ENCODE data around the gene CLEC16A. TPM values are rescaled to one million over a fixed set of nuclear protein-coding genes. Genes with fewer than 3 reads are reported as not detected.
"Not testable (repeated sequence)": the region's sequence is repeated elsewhere in the genome, so short reads cannot be mapped to it uniquely, and the experiment has no call there.

The CLEC16A gene
- total RNA-seq, 2 donors from 2014 or later = 31.1 to 32.0 TPM

DNA sequence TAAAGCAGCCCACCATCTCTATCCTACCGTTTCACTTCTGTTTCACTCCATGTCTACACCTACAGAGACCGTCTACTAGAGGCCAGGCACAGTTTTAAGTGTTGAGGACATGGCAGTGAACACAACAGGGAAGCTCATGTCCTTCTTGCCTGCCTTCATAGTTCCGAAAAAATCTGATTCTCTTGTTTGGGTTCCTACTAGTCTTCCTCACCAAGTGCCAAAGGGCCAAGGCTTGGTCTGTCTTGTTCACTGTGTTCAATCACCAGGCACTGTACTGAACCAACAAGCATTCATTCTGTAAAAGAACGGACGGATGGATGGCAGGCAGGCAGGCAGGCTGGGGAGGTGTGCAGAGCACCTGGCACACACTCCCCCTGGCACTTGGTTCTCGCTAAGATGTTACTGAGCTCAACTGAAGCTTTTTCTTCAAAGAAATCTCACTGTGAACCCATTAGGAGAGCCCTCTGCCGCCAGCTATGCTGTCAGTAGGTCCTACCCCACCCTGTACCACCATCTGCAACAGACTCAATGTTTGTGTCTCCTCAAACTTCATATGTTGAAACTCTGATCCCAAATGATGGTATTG, 4.6 kb upstream of the CLEC16A start:
- H3K36me3 Mint-ChIP-seq (ENCODE audit: low read depth) = peaks cover 4% of the 10 kb centered on the region
- DNase-seq (no peak), ATAC-seq (no peak)
- H3K27me3 Mint-ChIP-seq = no peaks in the 10 kb centered on the region
- H3K9me3 ChIP-seq (ENCODE audit: control insufficient read depth, low read length, poor library complexity, severe bottlenecking) = no peaks in the 10 kb centered on the region
- H3K27ac Mint-ChIP-seq = peak overlapping the region; percentile 87
- H3K4me3 Mint-ChIP-seq = peak overlapping the region; percentile 92
- peaks cover 65% of the 10 kb centered on the region for H3K4me1 Mint-ChIP-seq

DNA sequence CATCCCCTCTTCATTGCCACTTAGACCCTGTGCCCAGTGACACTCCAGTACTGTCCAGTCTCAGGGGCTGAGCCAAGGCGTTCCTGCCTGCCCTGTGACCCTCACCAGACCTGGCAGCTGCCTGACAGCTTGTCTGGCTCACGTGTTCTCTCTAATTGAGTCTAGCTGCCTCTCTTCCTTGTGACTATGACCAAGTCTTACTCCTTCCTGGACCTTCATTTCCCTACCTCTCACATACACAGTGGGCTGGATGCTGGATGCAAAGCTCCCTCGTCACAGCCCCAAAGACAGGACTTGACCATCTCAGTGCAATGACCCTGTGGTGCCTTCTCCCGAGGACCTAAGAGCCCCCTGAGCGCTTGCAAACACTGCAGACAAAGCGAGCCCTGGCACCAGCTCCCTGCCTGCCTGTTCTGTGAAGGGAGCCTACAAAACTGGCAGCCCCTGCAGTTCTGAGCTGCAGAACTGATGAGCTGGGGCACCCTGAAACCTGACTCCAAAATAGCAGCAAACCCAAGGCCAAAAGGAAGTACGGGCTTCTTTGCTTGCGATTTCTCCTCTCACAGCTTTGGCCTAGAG, 3.8 kb upstream of the CLEC16A start:
- DNase-seq (no peak), ATAC-seq (no peak)
- H3K27me3 Mint-ChIP-seq = no peaks in the 10 kb centered on the region
- peaks cover 66% of the 10 kb centered on the region for H3K4me1 Mint-ChIP-seq
- H3K27ac Mint-ChIP-seq = peak overlapping the region; percentile 84
- H3K36me3 Mint-ChIP-seq (ENCODE audit: low read depth) = peaks cover 4% of the 10 kb centered on the region
- peak overlapping the region; percentile 92 for H3K4me3 Mint-ChIP-seq
- H3K9me3 ChIP-seq (ENCODE audit: control insufficient read depth, low read length, poor library complexity, severe bottlenecking) = no peaks in the 10 kb centered on the region

DNA sequence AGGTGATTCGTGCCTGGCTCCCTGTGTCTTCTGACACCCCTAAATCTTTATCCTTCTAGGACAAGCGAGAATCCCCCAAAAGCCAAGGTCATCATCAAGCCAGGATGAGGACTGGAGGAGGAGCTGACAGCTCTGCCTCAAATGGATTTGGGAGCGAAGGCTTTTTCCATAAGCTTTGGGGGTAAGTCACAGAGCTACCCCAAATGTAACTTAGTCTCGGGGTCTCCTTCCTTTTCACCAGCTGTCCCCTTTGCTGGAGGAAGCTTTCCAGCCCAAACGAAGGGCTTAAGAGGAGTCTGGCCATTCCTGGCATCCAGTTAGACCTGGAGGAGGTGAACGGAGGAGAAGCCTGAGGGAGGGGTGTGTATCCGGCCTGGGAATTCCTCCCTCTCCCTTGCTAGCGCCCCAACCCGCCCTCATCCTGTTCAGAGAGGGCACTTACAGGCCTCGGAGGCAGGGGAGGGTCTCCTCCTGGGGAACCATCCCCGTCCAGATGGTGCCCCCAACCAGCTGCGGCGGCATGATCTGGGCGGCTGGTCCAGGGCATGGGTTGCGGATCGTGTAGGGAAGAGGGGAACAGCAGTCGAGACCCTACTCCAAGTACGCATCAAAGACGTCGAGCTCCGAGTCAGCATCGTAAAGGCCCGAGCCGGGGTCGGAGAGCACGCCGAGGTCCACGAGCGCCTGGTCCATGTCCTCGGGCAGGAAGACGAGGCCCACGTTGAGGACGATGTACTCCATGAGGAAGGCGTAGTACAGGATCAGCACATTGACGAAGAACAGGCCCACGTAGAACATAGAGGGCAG, 3.0 kb upstream of the CLEC16A start:
- Mint-ChIP-seq H3K4me1 (peaks cover 69% of the 10 kb centered on the region), H3K4me3 (peak overlapping the region; percentile 92), H3K36me3 (ENCODE audit: low read depth) (peaks cover 4% of the 10 kb centered on the region), H3K27me3 (no peaks in the 10 kb centered on the region), H3K27ac (peak overlapping the region; percentile 84)
- no peaks in the 10 kb centered on the region for H3K9me3 ChIP-seq (ENCODE audit: control insufficient read depth, low read length, poor library complexity, severe bottlenecking)
- DNase-seq = no peak
- no peak for ATAC-seq

DNA sequence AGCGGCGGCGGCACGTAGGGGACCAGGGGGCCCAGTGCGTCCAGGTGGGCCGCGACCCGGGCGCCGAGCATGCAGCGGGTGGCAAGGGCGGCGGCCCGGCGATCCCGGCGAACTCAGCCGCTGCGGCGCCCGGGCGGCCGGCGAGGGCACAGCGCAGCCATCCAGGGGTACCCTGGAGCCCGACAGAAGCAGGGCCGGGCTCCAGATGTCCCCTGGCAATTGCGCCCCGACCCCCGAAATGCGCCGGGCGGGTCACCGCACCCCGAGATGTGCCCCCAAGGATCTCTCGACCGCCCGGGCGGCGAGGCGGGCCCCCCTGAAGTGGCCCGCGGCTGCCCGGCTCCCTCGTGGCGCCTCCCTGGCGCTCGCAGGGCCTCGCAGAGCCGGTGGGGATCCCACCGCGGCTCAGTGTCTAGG, 2.4 kb upstream of the CLEC16A start:
- peaks cover 68% of the 10 kb centered on the region for H3K4me1 Mint-ChIP-seq
- not testable (repeated sequence) for H3K27me3 Mint-ChIP-seq, DNase-seq

DNA sequence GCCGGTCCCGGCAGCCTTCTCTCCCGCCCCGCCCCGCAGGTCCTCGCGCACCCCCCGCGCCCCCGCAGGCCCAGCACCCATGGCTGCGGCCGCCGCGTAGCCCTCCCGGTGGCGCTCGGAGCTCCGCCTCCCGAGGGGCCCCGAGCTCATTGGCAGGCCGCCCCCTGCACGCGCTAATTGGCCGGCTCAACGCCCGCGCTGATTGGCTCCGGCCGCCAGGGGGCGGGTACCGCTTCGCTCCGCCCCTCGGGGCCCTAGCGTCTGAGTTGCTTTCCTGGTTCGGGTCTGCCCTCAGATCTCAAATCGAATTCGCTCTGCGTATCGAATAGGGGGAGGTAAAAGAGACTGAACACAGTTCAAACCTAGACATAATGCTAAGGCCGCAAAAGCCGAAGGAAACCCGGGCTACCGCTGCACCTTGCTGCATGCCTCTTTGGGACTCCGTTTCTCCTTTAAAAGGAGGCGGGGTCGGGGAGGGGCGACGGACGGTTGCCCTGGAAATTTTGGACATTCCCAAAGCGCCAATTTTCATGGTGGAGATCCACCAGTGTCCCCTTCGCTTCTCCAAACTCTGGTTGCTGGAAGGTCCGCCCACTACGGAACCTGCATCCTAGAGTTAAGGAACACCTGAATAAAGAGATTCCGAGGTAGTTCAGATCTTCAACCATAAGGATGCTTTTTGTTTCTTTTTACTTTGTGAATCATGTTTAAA, 1.9 kb upstream of the CLEC16A start, which contains the start of gene DEXI:
DEXI (minus strand) TSS at position 117 of the 712 bp plus-strand sequence. CDS start 463 bp downstream, outside the sequence.
- H3K36me3 Mint-ChIP-seq (ENCODE audit: low read depth) = peaks cover 4% of the 10 kb centered on the region
- H3K4me1 Mint-ChIP-seq = peaks cover 65% of the 10 kb centered on the region
- H3K4me3 Mint-ChIP-seq = peak within 1 kb of the TSS; percentile 92
- no peaks in the 10 kb centered on the region for H3K27me3 Mint-ChIP-seq
- peak within 1 kb of the TSS; percentile 84 for H3K27ac Mint-ChIP-seq
- H3K9me3 ChIP-seq (ENCODE audit: control insufficient read depth, low read length, poor library complexity, severe bottlenecking) = no peaks in the 10 kb centered on the region
- DNase-seq (peak; percentile 95 to 96 (median 95)), ATAC-seq (peak; percentile 82)

More for the DNA sequence above, 2.4 kb upstream of the CLEC16A start:
- H3K9me3 ChIP-seq (ENCODE audit: control insufficient read depth, low read length, poor library complexity, severe bottlenecking); H3K27ac Mint-ChIP-seq; H3K36me3 Mint-ChIP-seq (ENCODE audit: low read depth): not testable (repeated sequence)
- peak overlapping the region; percentile 92 for H3K4me3 Mint-ChIP-seq
- ATAC-seq = peak; percentile 1

DNA sequence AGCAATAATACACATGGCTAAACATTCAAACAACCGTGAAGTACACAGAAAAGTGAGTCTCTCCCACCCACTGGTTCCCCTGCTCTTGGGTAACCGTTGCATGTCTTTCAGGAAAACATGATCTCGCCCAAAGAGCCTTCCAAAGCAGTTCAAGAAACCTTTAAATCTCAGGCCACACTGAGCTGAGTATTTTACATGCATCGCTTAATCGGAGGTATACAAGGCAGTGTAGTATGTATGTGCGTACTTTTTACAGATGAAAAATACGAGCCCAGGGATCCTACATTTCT, 1.4 kb upstream of the CLEC16A start:
- Mint-ChIP-seq H3K4me3 (peak overlapping the region; percentile 86), H3K36me3 (ENCODE audit: low read depth) (peaks cover 4% of the 10 kb centered on the region), H3K27ac (no peak overlapping the region), H3K4me1 (peaks cover 60% of the 10 kb centered on the region), H3K27me3 (no peaks in the 10 kb centered on the region)
- H3K9me3 ChIP-seq (ENCODE audit: control insufficient read depth, low read length, poor library complexity, severe bottlenecking) = no peaks in the 10 kb centered on the region
- ATAC-seq (no peak), DNase-seq (no peak)

DNA sequence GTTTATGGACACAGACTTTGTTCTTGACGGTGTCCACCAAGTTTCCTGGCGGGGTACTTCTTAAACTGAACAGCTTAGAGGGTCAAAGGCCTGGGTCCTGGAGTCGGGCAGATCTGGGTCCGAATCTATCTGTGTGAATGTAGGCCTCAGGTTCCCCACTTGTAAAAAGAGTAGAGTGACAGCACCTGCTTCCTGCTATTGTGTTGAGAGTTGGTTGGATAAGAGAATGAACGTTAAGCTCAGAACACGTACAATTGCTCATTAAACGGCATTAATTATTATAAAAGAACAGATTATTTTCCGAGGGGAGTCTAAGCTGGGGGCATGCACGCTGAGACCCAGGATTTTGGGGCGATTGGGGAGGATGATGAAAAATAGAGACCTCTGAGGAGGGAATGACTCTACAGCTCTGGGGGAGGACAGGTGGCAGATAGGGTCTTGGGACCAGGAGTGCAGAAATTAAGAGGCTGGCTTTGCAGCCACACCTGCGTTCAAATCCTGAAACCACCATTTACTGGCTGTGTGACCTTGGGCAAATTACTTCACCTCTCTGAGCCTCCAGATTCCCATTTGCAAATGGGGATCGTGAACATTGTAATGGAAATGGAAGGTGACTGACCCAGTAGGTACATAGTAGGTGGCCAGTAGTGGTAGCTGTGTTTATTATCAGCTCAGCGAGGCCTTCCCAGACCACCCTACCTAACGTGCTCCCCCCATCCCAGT, 862 bp downstream of the CLEC16A start:
- Mint-ChIP-seq H3K27ac (peak overlapping the region; percentile 86), H3K36me3 (ENCODE audit: low read depth) (no peaks in the 10 kb centered on the region), H3K4me1 (peaks cover 50% of the 10 kb centered on the region), H3K4me3 (peak overlapping the region; percentile 89), H3K27me3 (no peaks in the 10 kb centered on the region)
- DNase-seq (no peak), ATAC-seq (no peak)
- no peaks in the 10 kb centered on the region for H3K9me3 ChIP-seq (ENCODE audit: control insufficient read depth, low read length, poor library complexity, severe bottlenecking)

DNA sequence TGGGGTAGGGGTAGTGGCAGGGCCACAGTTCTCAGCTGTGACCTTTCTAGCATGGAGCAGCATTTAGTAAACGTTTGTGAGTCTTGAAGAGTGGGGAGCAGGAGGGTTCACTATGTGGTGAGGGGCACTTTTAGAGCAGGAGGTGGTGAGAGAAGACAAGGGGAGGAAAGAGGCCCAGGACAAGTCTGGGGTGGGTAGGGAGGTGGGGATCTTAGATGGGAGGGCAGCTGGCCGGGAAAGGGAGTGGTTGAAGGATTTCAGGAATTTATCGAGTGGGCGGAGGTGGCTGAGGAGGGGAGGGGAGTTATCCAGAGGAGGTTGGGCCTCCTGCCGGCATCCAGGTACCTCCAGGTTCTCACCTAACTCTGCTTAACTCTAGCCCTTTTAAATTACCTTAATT, 1.9 kb downstream of the CLEC16A start:
- ATAC-seq = no peak
- no peaks in the 10 kb centered on the region for H3K36me3 Mint-ChIP-seq (ENCODE audit: low read depth)
- H3K27ac Mint-ChIP-seq = peak overlapping the region; percentile 86
- H3K27me3 Mint-ChIP-seq = no peaks in the 10 kb centered on the region
- H3K4me3 Mint-ChIP-seq = peak overlapping the region; percentile 89
- H3K4me1 Mint-ChIP-seq = peaks cover 42% of the 10 kb centered on the region
- DNase-seq = no peak
- H3K9me3 ChIP-seq (ENCODE audit: control insufficient read depth, low read length, poor library complexity, severe bottlenecking) = no peaks in the 10 kb centered on the region

DNA sequence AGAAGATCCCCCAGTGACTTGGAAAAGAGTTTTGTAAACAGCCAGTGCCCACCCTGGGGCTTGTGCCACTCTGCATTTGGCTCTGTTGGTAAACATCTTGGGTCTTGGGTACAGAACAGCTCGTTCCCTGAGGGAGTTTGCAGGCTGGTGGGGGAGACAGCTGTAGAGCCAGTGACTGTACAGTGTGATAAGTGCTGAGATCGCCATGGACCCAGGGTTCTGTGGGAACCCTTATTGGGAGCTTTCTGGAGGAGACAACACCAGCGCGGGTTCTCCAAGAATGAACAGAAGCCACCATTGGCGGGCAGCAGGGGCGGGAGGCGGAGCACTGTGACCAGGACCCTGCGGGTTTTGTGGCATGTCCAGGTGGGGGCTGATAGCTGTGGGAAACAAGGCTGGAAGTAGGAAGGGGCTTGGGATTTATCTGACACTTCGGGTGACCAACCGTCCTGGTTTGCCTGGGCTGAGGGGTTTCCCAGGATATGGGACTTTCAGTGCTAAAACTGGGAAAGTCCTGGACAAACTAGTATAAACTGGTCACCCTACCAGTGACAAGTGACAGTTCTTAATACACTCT, 2.9 kb downstream of the CLEC16A start:
- Mint-ChIP-seq H3K36me3 (ENCODE audit: low read depth) (no peaks in the 10 kb centered on the region), H3K4me3 (no peak overlapping the region), H3K27ac (peak overlapping the region; percentile 86), H3K4me1 (peaks cover 39% of the 10 kb centered on the region), H3K27me3 (no peaks in the 10 kb centered on the region)
- no peaks in the 10 kb centered on the region for H3K9me3 ChIP-seq (ENCODE audit: control insufficient read depth, low read length, poor library complexity, severe bottlenecking)
- ATAC-seq (no peak), DNase-seq (no peak)

DNA sequence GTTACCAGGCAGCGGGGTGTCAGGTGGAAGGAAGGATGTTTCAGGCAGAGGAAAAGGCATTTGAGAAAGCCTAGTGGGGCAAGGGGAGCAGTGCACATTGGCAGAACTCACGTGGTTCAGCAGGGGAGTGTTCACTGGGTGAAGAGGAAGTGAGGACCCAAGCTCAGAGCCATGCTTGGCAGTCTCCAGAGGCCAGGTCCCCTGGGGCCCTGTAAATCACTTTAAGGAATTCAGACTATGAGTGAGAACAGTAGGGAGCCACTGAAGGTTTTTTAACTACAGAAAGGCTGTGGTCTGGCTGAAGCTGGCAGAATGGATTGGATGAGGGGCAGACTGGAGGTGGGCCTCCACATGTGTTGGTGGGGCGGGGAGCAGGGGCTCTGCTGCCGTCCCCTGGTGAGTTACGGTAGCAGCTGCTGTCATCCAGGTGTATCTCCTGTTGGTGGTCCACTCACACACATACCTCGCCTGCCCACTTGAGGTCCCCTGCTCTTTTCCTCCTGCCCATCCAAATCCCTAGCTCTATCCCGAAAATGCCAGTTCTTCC, 5.1 kb downstream of the CLEC16A start:
- Mint-ChIP-seq H3K27ac (peak overlapping the region; percentile 78), H3K4me3 (no peak overlapping the region), H3K27me3 (no peaks in the 10 kb centered on the region), H3K36me3 (ENCODE audit: low read depth) (no peaks in the 10 kb centered on the region), H3K4me1 (peaks cover 35% of the 10 kb centered on the region)
- ATAC-seq (peak; percentile 78), DNase-seq (peak in 1 of 3 donors; percentile 36)
- H3K9me3 ChIP-seq (ENCODE audit: control insufficient read depth, low read length, poor library complexity, severe bottlenecking) = no peaks in the 10 kb centered on the region

DNA sequence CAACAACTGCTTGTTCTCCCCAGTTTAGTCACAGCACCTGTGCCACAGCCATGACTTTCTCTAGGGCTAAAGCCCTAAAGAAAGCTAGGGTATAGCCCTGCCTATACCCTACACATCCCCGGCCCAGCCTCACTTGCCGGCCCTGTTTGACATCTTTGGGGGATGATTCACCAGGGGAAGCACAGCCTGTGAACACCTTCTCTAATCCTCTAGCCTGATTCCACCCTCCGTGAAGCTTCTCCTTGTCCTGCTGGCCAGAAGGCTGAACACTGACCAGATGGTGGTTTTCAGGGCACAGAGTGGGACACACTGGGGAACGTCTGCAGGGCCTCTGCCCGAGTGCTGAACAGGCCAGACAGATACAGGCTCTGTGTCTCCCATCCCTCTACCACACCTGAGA, 6.0 kb downstream of the CLEC16A start:
- ATAC-seq (no peak), DNase-seq (no peak)
- Mint-ChIP-seq H3K4me3 (no peak overlapping the region), H3K27ac (no peak overlapping the region), H3K4me1 (peaks cover 37% of the 10 kb centered on the region), H3K27me3 (no peaks in the 10 kb centered on the region), H3K36me3 (ENCODE audit: low read depth) (no peaks in the 10 kb centered on the region)
- no peaks in the 10 kb centered on the region for H3K9me3 ChIP-seq (ENCODE audit: control insufficient read depth, low read length, poor library complexity, severe bottlenecking)

DNA sequence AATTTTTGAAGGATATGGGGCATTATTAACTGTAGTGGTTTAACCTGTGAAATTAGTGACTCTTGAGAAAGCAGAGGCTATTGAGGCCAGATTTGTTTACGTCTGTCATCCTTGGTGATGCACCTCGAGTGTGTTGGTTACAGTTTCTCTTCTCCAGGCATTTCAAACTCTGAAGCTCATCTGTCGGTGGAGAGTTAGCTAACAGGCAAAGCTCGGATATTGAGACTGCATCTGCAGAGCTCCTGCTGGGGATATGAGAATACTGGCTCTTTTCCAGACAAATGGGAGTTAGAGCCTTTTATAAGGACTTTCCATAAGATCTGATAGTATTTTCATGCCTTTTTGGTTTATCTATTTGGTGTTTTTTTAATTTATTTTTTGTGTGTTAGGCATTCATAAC, 6.7 kb downstream of the CLEC16A start:
- no peak overlapping the region for H3K4me3 Mint-ChIP-seq
- ATAC-seq (no peak), DNase-seq (no peak)
- no peak overlapping the region for H3K27ac Mint-ChIP-seq
- no peaks in the 10 kb centered on the region for H3K36me3 Mint-ChIP-seq (ENCODE audit: low read depth)
- H3K9me3 ChIP-seq (ENCODE audit: control insufficient read depth, low read length, poor library complexity, severe bottlenecking) = no peaks in the 10 kb centered on the region
- H3K4me1 Mint-ChIP-seq = peaks cover 32% of the 10 kb centered on the region
- no peaks in the 10 kb centered on the region for H3K27me3 Mint-ChIP-seq

Measured in T-helper 17 cell (primary cell).